IPS-20b (cell line): ENCODE measurements around the gene HOXC11.

ENCODE experiments used
- H3K27ac ChIP-seq: one replicate; pipeline ENCODE4 v1.5.1; 2013; ENCODE audit warnings: low read length
- H3K27me3 ChIP-seq: 2 replicates; pipeline ENCODE4 v1.6.1; 2013; ENCODE audit warnings: mild to moderate bottlenecking, low read length, inconsistent platforms; ENCODE audit not compliant: insufficient read depth
- H3K36me3 ChIP-seq: 2 replicates; pipeline ENCODE4 v1.6.1; 2013; ENCODE audit warnings: low read depth, mild to moderate bottlenecking, inconsistent platforms, low read length, moderate library complexity; ENCODE audit not compliant: insufficient read depth
- H3K4me1 ChIP-seq: 2 replicates; pipeline ENCODE4 v1.6.1; 2013; ENCODE audit warnings: mild to moderate bottlenecking, control low read depth, inconsistent platforms, low read length, moderate library complexity; ENCODE audit not compliant: insufficient read depth
- H3K4me3 ChIP-seq: 2 replicates; pipeline ENCODE4 v1.5.1; 2013; ENCODE audit warnings: mild to moderate bottlenecking, low read length, inconsistent platforms
- H3K9ac ChIP-seq: 2 replicates; pipeline ENCODE4 v1.6.1; 2013; ENCODE audit warnings: low read depth, mild to moderate bottlenecking, inconsistent platforms, low read length, moderate library complexity
- H3K9me3 ChIP-seq: 2 replicates; pipeline ENCODE4 v1.6.1; 2013; ENCODE audit warnings: mild to moderate bottlenecking, low read depth, low read length, inconsistent platforms; ENCODE audit not compliant: insufficient read depth

The HOXC11 gene

DNA sequence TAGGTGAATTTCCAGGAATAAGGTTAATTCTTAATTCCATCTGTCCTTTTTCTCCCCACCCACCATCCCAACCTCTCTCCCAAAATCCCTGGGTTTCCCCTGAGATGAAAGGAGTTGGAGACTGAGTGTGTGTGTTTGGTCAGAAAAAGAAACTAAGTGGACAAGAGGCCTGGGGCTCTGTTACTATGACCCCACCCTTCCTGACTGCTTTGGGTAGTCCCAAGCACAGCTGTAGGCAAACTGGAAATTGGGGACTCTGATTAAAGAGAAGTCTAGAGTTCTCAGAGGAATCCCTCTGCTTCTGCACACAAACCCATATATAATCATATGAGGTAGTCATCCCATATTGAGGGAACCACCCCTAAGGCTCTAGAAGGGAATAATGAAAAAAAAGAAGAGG is 25.2 kb upstream of the HOXC11 start:
- peaks cover 100% of the 10 kb centered on the region for H3K27me3 ChIP-seq

DNA sequence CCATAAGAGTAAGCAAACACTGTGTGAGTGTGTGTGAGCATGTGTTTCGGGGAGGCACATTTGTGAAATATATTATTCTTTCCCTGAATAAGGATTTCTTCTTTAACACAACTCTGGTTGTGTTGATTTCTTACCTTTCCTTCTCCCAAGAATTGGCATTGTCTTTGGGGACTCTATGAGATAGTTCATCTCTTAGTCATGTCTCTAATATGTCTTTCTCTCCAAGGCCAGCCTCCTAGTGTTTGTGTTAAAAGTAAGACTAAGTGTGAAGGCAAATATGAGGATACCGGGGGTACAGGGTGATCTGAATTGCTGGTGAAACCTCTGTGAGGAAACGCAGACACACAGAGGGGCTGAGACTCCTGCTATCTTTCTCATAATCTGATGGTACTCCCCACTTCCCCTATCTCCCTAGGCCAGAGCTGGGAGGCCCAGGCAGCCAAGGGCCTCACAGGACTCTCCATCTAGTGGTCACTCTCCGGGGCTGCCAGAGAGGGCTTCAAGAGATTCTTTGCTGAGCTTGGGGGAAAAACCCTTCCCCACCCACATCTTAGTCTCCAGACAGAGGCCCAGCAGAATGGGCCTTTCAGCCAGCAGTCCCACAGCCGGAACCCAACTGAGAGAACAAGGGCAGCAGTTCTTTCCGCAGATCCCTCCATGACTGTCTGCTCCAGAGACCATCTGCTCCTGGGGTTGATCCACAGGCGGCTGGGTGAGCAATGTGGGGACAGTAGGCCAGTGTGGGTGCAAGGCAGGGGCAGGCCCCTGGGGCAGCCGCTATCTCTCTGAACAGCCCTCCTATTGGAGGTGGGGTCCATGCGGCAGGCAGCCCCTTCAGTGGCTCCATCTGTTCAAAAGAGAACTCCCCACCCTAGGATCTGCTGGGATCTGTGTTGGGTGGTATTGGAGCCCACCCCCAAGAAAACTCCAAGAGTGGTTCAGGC is 24.0 kb upstream of the HOXC11 start:
- Histone ChIP-seq H3K9me3 (no peaks in the 10 kb centered on the region; the same call in 1 of the 2 replicates), H3K9ac (no peak overlapping the region), H3K4me1 (no peaks in the 10 kb centered on the region), H3K27me3 (peaks cover 100% of the 10 kb centered on the region), H3K27ac (no peak overlapping the region), H3K4me3 (no peak overlapping the region), H3K36me3 (no peaks in the 10 kb centered on the region)

More for the DNA sequence above, 25.2 kb upstream of the HOXC11 start:
- Histone ChIP-seq H3K9me3 (no peaks in the 10 kb centered on the region; the same call in 1 of the 2 replicates), H3K36me3 (no peaks in the 10 kb centered on the region), H3K27ac (no peak overlapping the region), H3K9ac (no peak overlapping the region), H3K4me3 (no peak overlapping the region), H3K4me1 (no peaks in the 10 kb centered on the region)

DNA sequence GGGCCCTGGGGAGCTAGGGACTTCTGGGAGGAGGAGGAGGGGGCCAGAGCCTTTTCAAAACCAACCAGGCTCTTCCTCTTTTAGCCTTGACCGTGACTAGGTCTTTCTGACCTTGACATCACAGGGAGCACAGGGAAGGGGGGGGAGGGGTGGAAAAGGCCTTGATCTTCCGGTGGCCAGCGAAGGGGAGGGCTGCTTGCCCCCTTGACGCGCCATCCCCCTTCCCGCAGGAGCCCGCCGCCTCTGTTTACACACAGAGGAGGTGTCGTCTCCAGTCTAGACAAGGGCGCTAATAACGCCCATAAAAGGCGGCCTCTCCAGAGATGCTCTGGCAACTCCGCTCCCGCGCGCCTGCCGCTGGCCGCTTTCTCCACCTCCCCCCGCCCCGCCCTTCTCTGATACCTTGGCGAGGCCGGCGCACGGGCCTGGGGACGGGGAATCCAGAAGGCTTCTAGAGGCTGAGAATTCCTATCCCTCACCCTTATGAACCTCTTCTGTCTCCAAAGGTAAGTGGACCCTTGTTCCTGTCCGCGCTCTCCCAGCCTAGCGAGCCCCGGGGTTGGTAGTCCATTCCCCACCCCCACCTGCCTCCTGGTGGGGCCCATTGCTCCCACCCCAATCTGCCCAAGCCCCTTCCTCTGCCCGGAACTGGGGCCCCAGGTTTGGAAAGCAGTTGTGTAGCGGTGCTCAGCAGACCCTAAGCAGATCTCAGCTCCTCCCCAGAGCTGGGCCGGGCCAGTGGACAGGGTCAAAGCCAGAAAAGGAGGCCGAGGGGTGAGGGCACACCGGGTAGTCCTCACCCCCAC is 23.1 kb upstream of the HOXC11 start:
- H3K27ac ChIP-seq, result no peak overlapping the region

DNA sequence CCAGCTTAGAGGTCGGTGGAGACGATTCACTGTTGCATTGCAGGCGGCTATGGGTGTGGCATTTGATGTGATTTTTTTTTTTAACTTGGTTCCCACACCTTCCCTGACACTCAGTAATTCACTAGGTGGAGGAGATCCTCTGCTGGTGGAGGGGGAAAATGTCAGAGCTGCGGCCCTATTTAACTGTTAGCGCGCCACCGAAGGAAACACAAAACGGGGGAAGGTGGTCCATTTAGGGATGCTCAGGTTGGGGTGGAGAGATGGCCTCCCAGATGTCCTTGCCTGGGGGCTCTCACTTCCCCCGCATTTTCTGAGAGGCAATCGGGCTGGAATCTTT is 22.5 kb upstream of the HOXC11 start:
- Histone ChIP-seq H3K9ac (no peak overlapping the region), H3K9me3 (no peaks in the 10 kb centered on the region; the same call in 1 of the 2 replicates), H3K36me3 (no peaks in the 10 kb centered on the region), H3K27ac (no peak overlapping the region), H3K27me3 (peaks cover 100% of the 10 kb centered on the region), H3K4me1 (no peaks in the 10 kb centered on the region), H3K4me3 (no peak overlapping the region)

More for the DNA sequence above, 23.1 kb upstream of the HOXC11 start:
- Histone ChIP-seq H3K9ac (no peak overlapping the region), H3K9me3 (no peaks in the 10 kb centered on the region; the same call in 1 of the 2 replicates), H3K4me3 (no peak overlapping the region), H3K36me3 (no peaks in the 10 kb centered on the region), H3K27me3 (peaks cover 100% of the 10 kb centered on the region), H3K4me1 (no peaks in the 10 kb centered on the region)

DNA sequence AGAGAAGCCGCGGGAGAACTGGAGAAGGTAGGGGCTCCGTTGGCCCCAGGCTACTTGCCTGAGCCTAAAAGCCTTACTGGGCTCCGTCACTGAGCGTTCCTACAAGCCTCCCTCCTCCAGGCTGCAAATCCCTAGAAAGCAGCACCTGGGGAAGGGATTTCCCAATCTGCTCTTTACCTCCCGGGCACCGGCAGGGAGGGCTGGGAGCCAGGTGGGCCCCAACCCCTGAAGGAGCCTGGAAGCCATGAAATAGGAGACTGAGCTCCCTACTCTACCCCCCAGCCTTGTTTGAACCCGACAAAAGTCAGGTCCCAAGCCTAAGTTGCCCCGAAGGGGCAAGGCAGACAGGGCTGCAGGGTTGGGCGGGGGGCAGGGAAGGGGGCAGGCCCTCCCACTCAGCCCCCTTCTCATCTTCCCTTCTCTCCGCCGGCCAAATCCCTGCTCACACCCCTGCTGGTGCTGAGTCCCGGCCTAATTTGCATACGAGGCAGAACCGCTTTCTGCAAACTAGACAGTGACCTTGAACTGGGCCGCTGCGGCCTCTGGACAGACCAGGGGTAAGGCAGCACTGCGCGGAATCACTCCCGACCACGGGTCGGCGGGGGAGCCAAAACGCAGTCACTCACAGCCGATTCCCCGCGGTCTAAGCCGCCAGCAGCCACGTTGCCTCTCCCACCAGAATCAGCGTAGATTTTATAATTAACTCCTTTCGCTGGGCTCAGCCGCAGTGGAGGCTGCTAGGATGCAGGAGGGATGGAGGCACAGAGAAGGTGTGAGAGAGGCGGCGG is 21.9 kb upstream of the HOXC11 start:
- Histone ChIP-seq H3K27ac (no peak overlapping the region), H3K9me3 (no peaks in the 10 kb centered on the region; the same call in 1 of the 2 replicates), H3K27me3 (peaks cover 100% of the 10 kb centered on the region), H3K4me3 (no peak overlapping the region), H3K4me1 (no peaks in the 10 kb centered on the region), H3K36me3 (no peaks in the 10 kb centered on the region), H3K9ac (no peak overlapping the region)

DNA sequence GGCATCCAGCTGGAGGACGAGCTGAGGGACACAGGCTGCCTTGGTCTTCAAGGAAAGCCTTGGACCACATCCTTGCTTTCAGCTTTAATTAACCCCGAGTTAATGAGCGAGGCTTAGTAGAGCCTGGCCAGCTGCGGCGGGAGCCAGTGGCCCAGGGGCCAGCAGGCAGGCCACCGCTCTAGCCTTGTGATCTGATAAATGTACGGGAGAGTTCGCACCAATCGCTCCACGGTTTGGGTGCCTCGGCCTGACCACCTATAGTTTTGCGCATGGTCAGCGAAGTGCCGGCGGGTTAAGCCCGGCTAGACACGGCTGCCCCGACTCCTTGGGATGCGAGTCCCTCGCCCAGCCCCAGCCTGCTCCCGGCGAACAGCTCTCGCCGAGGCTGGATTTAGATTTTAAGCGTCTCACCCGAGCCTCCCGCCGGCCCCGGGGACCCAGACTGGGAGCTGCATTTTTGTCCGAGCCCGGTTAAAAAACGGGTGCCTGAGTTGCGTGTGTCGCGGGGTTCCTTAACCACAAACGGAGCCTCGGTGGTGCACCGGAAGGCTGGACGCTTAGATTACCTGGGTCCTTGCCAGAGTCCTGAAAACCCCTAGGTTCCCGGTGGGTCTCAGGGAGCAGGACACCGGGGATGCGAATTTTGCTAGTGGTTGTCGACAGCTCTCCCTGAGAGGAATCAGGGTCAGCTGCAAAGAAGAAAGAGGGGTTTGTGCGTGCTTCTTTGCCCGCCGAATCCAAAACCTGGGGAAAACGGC is 21.2 kb upstream of the HOXC11 start:
- no peak overlapping the region for H3K9ac ChIP-seq
- no peaks in the 10 kb centered on the region for H3K4me1 ChIP-seq
- no peaks in the 10 kb centered on the region for H3K36me3 ChIP-seq
- H3K4me3 ChIP-seq, result no peak overlapping the region
- H3K27ac ChIP-seq, result no peak overlapping the region
- H3K27me3 ChIP-seq, result peaks cover 100% of the 10 kb centered on the region
- H3K9me3 ChIP-seq, result peaks cover 6% of the 10 kb centered on the region; the same call in 1 of the 2 replicates

DNA sequence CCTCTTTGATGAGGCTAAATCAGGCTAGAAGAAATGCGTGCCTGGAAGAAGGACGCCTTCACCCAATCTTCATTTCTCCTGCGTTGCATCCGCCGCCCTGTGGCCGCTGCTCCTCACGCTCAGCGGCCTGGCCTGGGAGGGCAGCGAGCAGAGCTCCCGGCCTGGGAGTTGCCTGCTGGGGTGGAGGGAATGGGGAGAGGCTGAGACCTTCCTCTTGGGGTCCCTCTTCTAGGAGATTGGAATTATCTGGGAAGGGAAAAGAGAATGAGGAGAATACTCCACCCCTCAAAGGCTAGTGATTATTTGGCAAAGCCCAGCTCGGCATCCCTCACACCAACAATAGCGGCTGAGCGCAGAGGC is 20.6 kb upstream of the HOXC11 start:
- Histone ChIP-seq H3K36me3 (no peaks in the 10 kb centered on the region), H3K27ac (no peak overlapping the region), H3K9ac (no peak overlapping the region), H3K27me3 (peaks cover 100% of the 10 kb centered on the region), H3K4me3 (no peak overlapping the region), H3K4me1 (no peaks in the 10 kb centered on the region), H3K9me3 (peaks cover 8% of the 10 kb centered on the region; the same call in 1 of the 2 replicates)

DNA sequence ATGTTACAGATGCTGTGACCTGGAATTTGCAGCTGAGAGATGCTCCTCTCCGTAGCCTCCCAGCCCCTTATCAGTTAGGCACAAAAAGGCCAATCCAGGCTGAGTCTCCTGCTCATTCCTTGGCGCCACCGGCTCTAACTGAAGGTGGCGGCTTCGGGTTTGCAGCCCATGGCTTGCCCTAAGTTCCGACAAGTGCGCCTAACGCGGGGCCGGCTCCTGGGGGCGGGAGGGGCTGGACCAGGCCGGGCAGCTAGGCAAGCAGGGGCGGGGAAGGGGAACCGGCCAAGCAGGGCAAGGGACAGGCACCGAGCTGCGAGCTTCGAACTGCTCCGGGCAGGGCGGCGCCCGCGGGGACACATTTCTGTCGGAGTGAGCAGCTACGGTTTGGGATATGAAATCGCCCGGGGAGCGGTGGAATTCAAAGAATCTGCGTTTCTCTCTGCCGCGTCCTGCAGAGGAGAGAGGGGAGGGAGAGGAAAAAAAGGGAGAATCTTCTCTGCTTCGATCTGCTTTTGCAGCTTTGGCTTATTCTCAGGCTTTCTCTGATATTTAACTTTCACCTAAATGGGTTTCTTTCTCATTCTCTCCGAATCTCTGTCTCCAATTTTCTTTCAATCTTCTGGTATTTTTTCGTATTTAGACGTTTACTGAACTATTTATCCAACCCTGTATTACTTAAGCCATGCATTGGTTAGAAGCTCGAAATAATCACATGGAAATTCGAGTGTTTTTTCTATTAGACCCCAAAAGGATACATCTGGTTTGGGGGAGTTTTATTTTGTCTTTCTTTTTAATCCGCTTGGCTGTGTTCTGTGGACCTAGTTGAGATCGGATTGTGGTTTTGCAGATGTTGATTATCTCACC is 19.8 kb upstream of the HOXC11 start:
- no peak overlapping the region for H3K27ac ChIP-seq
- H3K4me3 ChIP-seq, result no peak overlapping the region
- H3K4me1 ChIP-seq, result no peaks in the 10 kb centered on the region
- peaks cover 100% of the 10 kb centered on the region for H3K27me3 ChIP-seq
- peaks cover 8% of the 10 kb centered on the region; the same call in 1 of the 2 replicates for H3K9me3 ChIP-seq
- H3K36me3 ChIP-seq, result no peaks in the 10 kb centered on the region
- H3K9ac ChIP-seq, result no peak overlapping the region

DNA sequence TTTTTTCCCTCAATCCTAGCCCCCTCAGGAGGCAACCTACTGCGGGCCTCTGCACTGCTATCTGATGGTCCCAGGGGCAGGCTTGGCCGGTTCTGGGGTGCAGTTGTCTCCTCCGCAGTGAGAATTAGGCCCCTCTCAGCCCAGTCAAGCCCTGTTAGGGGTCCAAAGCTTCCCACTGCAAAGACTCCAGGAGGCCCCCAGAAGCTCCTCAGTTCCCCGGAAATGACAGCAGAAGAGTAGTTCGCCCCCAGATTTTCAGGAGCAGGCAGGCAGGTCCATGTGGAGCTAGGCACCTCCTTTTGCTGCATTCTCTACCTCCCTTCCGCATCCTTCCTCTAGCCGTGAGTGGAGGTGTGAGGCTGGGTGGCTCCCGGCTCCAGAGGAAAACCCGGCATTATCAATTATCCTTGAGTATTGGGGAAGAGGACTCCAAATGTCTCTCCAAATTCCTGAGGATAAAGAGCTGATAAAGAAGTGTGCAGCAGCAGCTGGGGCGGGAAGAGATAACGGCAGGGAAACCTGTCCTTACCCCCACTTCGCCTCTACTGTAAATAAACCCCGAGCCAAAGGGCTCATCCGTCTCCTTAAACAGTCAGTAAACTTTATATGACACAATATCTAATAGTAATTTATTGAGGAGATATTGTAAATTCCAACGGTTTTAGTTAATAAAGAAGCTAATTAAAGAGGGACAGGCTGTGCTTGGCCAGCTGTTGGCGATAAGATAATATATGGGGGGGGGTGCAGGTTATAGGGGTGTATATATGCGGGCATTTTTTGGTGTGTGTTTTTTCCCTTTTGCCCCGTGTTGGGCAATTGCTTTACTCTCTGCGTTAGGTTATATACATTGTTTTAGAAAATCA is 18.9 kb upstream of the HOXC11 start:
- H3K36me3 ChIP-seq, result no peaks in the 10 kb centered on the region
- no peak overlapping the region for H3K27ac ChIP-seq
- H3K4me3 ChIP-seq, result no peak overlapping the region
- H3K9ac ChIP-seq, result no peak overlapping the region
- peaks cover 8% of the 10 kb centered on the region; the same call in 1 of the 2 replicates for H3K9me3 ChIP-seq
- no peaks in the 10 kb centered on the region for H3K4me1 ChIP-seq
- H3K27me3 ChIP-seq, result peaks cover 100% of the 10 kb centered on the region

DNA sequence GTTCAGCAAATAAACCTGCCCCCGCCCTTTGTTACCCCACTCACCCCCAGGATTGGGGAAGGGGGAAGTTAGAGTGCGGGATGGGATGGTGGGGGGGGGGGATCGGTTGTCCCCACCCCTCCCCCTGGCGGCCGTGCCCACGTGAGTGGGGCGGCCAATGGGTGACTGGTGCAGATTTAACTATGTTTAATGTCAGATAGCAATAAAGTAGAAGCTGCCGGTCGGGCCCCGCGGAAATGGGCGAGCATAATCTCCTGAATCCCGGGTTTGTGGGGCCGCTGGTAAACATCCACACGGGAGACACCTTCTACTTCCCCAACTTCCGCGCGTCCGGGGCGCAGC is 18.3 kb upstream of the HOXC11 start, which contains the start of gene HOXC12:
Gene HOXC12 (plus strand): TSS at position 210 of the 342 bp plus-strand sequence. CDS start 27 bp downstream, at position 237.
- no peaks in the 10 kb centered on the region for H3K4me1 ChIP-seq
- no peak within 1 kb of the TSS for H3K4me3 ChIP-seq
- H3K36me3 ChIP-seq, result no peaks in the 10 kb centered on the region
- H3K9ac ChIP-seq, result no peak within 1 kb of the TSS
- H3K27me3 ChIP-seq, result peaks cover 100% of the 10 kb centered on the region
- no peak within 1 kb of the TSS for H3K27ac ChIP-seq
- peaks cover 8% of the 10 kb centered on the region; the same call in 1 of the 2 replicates for H3K9me3 ChIP-seq
